GM19395 (cell line): Measurements from ENCODE around the gene L3MBTL2.
"Not testable (repeated sequence)": the region's sequence is repeated elsewhere in the genome, so short reads cannot be mapped to it uniquely, and the experiment has no call there.

Experiments
- ATAC-seq: cut with Tn5 transposase; IDR thresholded peaks from one replicate; pipeline ENCODE4 v1.9.1; 2021; ENCODE audit warnings: mild to moderate bottlenecking, moderate library complexity; ENCODE audit not compliant: unreplicated experiment

L3MBTL2 gene

GRCh38 chr22:41240377-41241132 is 35.4 kb downstream of the L3MBTL2 start, which contains the start of gene CHADL:
TSS of gene CHADL (minus strand) at chr22:41240931. CDS start at chr22:41240881, 50 bp downstream.
- no peak for ATAC-seq

GRCh38 chr22:41241133-41241676 is 36.1 kb downstream of the L3MBTL2 start:
- no peak for ATAC-seq

GRCh38 chr22:41242396-41243117 is 37.4 kb downstream of the L3MBTL2 start:
- no peak for ATAC-seq

- ATAC-seq: no peak
Measured at GRCh38 chr22:41243361-41243760, 38.2 kb downstream of the L3MBTL2 start.

GRCh38 chr22:41245917-41246499 is 40.9 kb downstream of the L3MBTL2 start:
- ATAC-seq: no peak

GRCh38 chr22:41247703-41248102 is 42.6 kb downstream of the L3MBTL2 start:
- ATAC-seq: no peak

- no peak for ATAC-seq
Measured at GRCh38 chr22:41248314-41248713, 43.2 kb downstream of the L3MBTL2 start.

GRCh38 chr22:41248758-41249157 is 43.6 kb downstream of the L3MBTL2 start:
- ATAC-seq: no peak

- ATAC-seq: no peak
Measured at GRCh38 chr22:41249442-41249841, 44.3 kb downstream of the L3MBTL2 start.

GRCh38 chr22:41250127-41250526 is 45.0 kb downstream of the L3MBTL2 start:
- no peak for ATAC-seq

- ATAC-seq: no peak
Measured at GRCh38 chr22:41252365-41252764, 47.3 kb downstream of the L3MBTL2 start.

- ATAC-seq: no peak
Measured at GRCh38 chr22:41254230-41254629, 49.1 kb downstream of the L3MBTL2 start.

GRCh38 chr22:41256254-41257253 is 51.4 kb downstream of the L3MBTL2 start:
- ATAC-seq: no peak

GRCh38 chr22:41257696-41258095 is 52.6 kb downstream of the L3MBTL2 start:
- no peak for ATAC-seq

- ATAC-seq: not testable (repeated sequence)
Measured at GRCh38 chr22:41259756-41260155, 54.6 kb downstream of the L3MBTL2 start.

- no peak for ATAC-seq
Measured at GRCh38 chr22:41260871-41261270, 55.8 kb downstream of the L3MBTL2 start.

GRCh38 chr22:41261541-41262249 is 56.6 kb downstream of the L3MBTL2 start:
- ATAC-seq: no peak

GRCh38 chr22:41262250-41262765 is 57.2 kb downstream of the L3MBTL2 start:
- no peak for ATAC-seq

GRCh38 chr22:41263704-41264103 is 58.6 kb downstream of the L3MBTL2 start:
- ATAC-seq: no peak
